Measurements from ENCODE around the gene SMURF1. TPM values are rescaled to one million over a fixed set of nuclear protein-coding genes. Genes with fewer than 3 reads are reported as not detected.
A peak's percentile ranks its signal among the peaks of the same experiment; 100 is the strongest.

Gene SMURF1
- total RNA-seq, 4 donors from 2014 or later: 16.4 to 36.2 (median 24.6) TPM

- no peaks in the 10 kb centered on the region for H3K27me3 ChIP-seq
- 68 to 76% methylated on average over 6 of the region's 6 CpGs for WGBS, 2 donors
- no peak for TF ChIP-seq POLR2A (IDR thresholded peaks at IDR 0.05)
- no peak for TF ChIP-seq CTCF (IDR thresholded peaks at IDR 0.05)
- no peaks in the 10 kb centered on the region for H3K9me3 ChIP-seq
- no peak overlapping the region for H3K4me3 ChIP-seq
- H3K27ac ChIP-seq: peak overlapping the region; percentile 3 to 99 (median 90)
- intact Hi-C loops (cut with DNase I): no loop called here
- H3K4me1 ChIP-seq: peaks cover 33 to 99% (median 77%) of the 10 kb centered on the region in 3 donors
- no peak for DNase-seq
- peaks cover 0 to 5% (median 0%) of the 10 kb centered on the region in 3 donors for H3K36me3 ChIP-seq
These were observed 21.1 kb downstream of the SMURF1 start for GRCh38 chr7:99122762-99123161.

- Histone ChIP-seq H3K27me3 (no peaks in the 10 kb centered on the region), H3K4me3 (peak overlapping the region in 1 of 4 donors; percentile 33), H3K4me1 (peaks cover 24 to 87% (median 65%) of the 10 kb centered on the region in 3 donors), H3K27ac (peak overlapping the region; percentile 37 to 99 (median 89)), H3K36me3 (peaks cover 0 to 5% (median 0%) of the 10 kb centered on the region in 3 donors), H3K9me3 (no peaks in the 10 kb centered on the region)
- no peak for DNase-seq
- no peak for TF ChIP-seq CTCF (IDR thresholded peaks at IDR 0.05)
- TF ChIP-seq POLR2A (IDR thresholded peaks at IDR 0.05): no peak
- intact Hi-C loops (cut with DNase I): no loop called here
- 65 to 73% methylated on average over 10 to 13 of the region's 13 CpGs for WGBS, 2 donors
These were observed 22.3 kb downstream of the SMURF1 start for GRCh38 chr7:99121496-99122021.

- Histone ChIP-seq H3K27me3 (no peaks in the 10 kb centered on the region), H3K27ac (peak overlapping the region; percentile 12 to 99 (median 63)), H3K4me3 (no peak overlapping the region), H3K9me3 (no peaks in the 10 kb centered on the region), H3K36me3 (peaks cover 0 to 5% (median 0%) of the 10 kb centered on the region in 3 donors), H3K4me1 (peaks cover 24 to 81% (median 59%) of the 10 kb centered on the region in 3 donors)
- 59 to 61% methylated on average over 2 of the region's 2 CpGs for WGBS, 2 donors
- intact Hi-C loops (cut with DNase I): no loop called here
- no peak for DNase-seq
- TF ChIP-seq POLR2A (IDR thresholded peaks at IDR 0.05) (no peak), CTCF (IDR thresholded peaks at IDR 0.05) (no peak)
These were observed 23.0 kb downstream of the SMURF1 start for GRCh38 chr7:99120916-99121315.

GRCh38 chr7:99120501-99120900 is 23.4 kb downstream of the SMURF1 start:
- no peaks in the 10 kb centered on the region for H3K27me3 ChIP-seq
- 32 to 36% methylated on average over 2 of the region's 2 CpGs for WGBS, 2 donors
- DNase-seq: no peak
- H3K36me3 ChIP-seq: peaks cover 0 to 5% (median 0%) of the 10 kb centered on the region in 3 donors
- intact Hi-C loops (cut with DNase I): no loop called here
- no peaks in the 10 kb centered on the region for H3K9me3 ChIP-seq
- peak overlapping the region in 3 of 4 donors; percentile 59 to 99 (median 89) for H3K27ac ChIP-seq
- H3K4me1 ChIP-seq: peaks cover 22 to 77% (median 55%) of the 10 kb centered on the region in 3 donors
- H3K4me3 ChIP-seq: no peak overlapping the region
- TF ChIP-seq POLR2A (IDR thresholded peaks at IDR 0.05): no peak

GRCh38 chr7:99118077-99118476 is 25.8 kb downstream of the SMURF1 start:
- Histone ChIP-seq H3K4me3 (no peak overlapping the region), H3K9me3 (no peaks in the 10 kb centered on the region), H3K4me1 (peaks cover 0 to 64% (median 31%) of the 10 kb centered on the region in 3 donors), H3K27me3 (no peaks in the 10 kb centered on the region), H3K27ac (peak overlapping the region in 3 of 4 donors; percentile 44 to 89 (median 59)), H3K36me3 (peaks cover 0 to 5% (median 0%) of the 10 kb centered on the region in 3 donors)
- TF ChIP-seq CTCF (IDR thresholded peaks at IDR 0.05) (no peak), POLR2A (IDR thresholded peaks at IDR 0.05) (no peak)
- no peak for DNase-seq
- intact Hi-C loops (cut with DNase I): no loop called here
- 63 to 69% methylated on average over 2 of the region's 2 CpGs for WGBS, 2 donors

All from esophagus squamous epithelium (tissue), 5 donors.